ENCODE measurements around the gene LYRM4.
A peak's percentile ranks its signal among the peaks of the same experiment; 100 is the strongest.

Gene LYRM4

GRCh38 chr6:5302220-5302946 is 41.6 kb upstream of the LYRM4 start:
- H3K27me3 ChIP-seq (ENCODE audit: insufficient read depth, poor library complexity, severe bottlenecking) = no peaks in the 10 kb centered on the region
- DNase-seq (ENCODE audit: low read depth in 1 of 2, low spot score in 1 of 2) = no peak
- H3K4me3 ChIP-seq (replicated peaks; ENCODE audit: insufficient read depth, low read length) = no peak overlapping the region
- TF ChIP-seq GABPA (IDR thresholded peaks at IDR 0.05; ENCODE audit: low read depth) = no peak
- TF ChIP-seq CTCF (IDR thresholded peaks at IDR 0.05; ENCODE audit: insufficient read depth, low read length) = no peak
- TF ChIP-seq POLR2AphosphoS5 (IDR thresholded peaks at IDR 0.05; ENCODE audit: low read depth) = no peak
- no peak for TF ChIP-seq REST (IDR thresholded peaks at IDR 0.05; ENCODE audit: insufficient replicate concordance, low read depth)
- no peak for TF ChIP-seq SPI1 (IDR thresholded peaks at IDR 0.05; ENCODE audit: borderline replicate concordance, low read depth)
- peak overlapping the region; percentile 4; the same call in 1 of the 2 replicates for H3K27ac ChIP-seq (replicated peaks)

GRCh38 chr6:5300206-5300764 is 39.5 kb upstream of the LYRM4 start:
- no peak for TF ChIP-seq CTCF (IDR thresholded peaks at IDR 0.05; ENCODE audit: insufficient read depth, low read length)
- no peak for TF ChIP-seq GABPA (IDR thresholded peaks at IDR 0.05; ENCODE audit: low read depth)
- TF ChIP-seq POLR2AphosphoS5 (IDR thresholded peaks at IDR 0.05; ENCODE audit: low read depth) = no peak
- no peak for TF ChIP-seq REST (IDR thresholded peaks at IDR 0.05; ENCODE audit: insufficient replicate concordance, low read depth)
- Histone ChIP-seq H3K27ac (replicated peaks) (no peak overlapping the region), H3K4me3 (replicated peaks; ENCODE audit: insufficient read depth, low read length) (no peak overlapping the region), H3K27me3 (ENCODE audit: insufficient read depth, poor library complexity, severe bottlenecking) (no peaks in the 10 kb centered on the region)
- DNase-seq (ENCODE audit: low read depth in 1 of 2, low spot score in 1 of 2) = no peak

GRCh38 chr6:5295623-5296022 is 34.9 kb upstream of the LYRM4 start:
- H3K4me3 ChIP-seq (replicated peaks; ENCODE audit: insufficient read depth, low read length) = no peak overlapping the region
- no peak for DNase-seq (ENCODE audit: low read depth in 1 of 2, low spot score in 1 of 2)
- no peak overlapping the region for H3K27ac ChIP-seq (replicated peaks)
- TF ChIP-seq GABPA (IDR thresholded peaks at IDR 0.05; ENCODE audit: low read depth) = no peak
- TF ChIP-seq SPI1 (IDR thresholded peaks at IDR 0.05; ENCODE audit: borderline replicate concordance, low read depth) = no peak
- no peak for TF ChIP-seq POLR2AphosphoS5 (IDR thresholded peaks at IDR 0.05; ENCODE audit: low read depth)
- TF ChIP-seq REST (IDR thresholded peaks at IDR 0.05; ENCODE audit: insufficient replicate concordance, low read depth) = no peak
- no peak for TF ChIP-seq CTCF (IDR thresholded peaks at IDR 0.05; ENCODE audit: insufficient read depth, low read length)
- H3K27me3 ChIP-seq (ENCODE audit: insufficient read depth, poor library complexity, severe bottlenecking) = no peaks in the 10 kb centered on the region
